Measurements from ENCODE around the gene CXCL13. TPM values are rescaled to one million over a fixed set of nuclear protein-coding genes. Genes with fewer than 3 reads are reported as not detected.
"Not testable (repeated sequence)": the region's sequence is repeated elsewhere in the genome, so short reads cannot be mapped to it uniquely, and the experiment has no call there.

CXCL13 gene
- total RNA-seq, 3 donors from 2014 or later (not counting 1 experiment from before 2014, with no cell fraction given): not detected

GRCh38 chr4:77636902-77637301, 31.3 kb downstream of the CXCL13 start:
- Mint-ChIP-seq H3K4me3 (no peak overlapping the region), H3K27me3 (ENCODE audit: low read depth in 2 of 2) (peaks cover 0 to 2% of the 10 kb centered on the region in 2 donors), H3K4me1 (no peaks in the 10 kb centered on the region), H3K36me3 (no peaks in the 10 kb centered on the region), H3K9me3 (no peaks in the 10 kb centered on the region), H3K27ac (no peak overlapping the region)
- Histone ChIP-seq H3K4me1 (ENCODE audit: control insufficient read depth, insufficient read depth, low read length) (no peaks in the 10 kb centered on the region), H3K27me3 (ENCODE audit: control insufficient read depth, insufficient read depth, low read length) (no peaks in the 10 kb centered on the region), H3K27ac (ENCODE audit: low read length) (no peak overlapping the region), H3K36me3 (ENCODE audit: control insufficient read depth, insufficient read depth, low read length) (no peaks in the 10 kb centered on the region), H3K4me3 (ENCODE audit: low read length) (no peak overlapping the region), H3K9me3 (ENCODE audit: control insufficient read depth, insufficient read depth, low read length) (no peaks in the 10 kb centered on the region)
- no peak for TF ChIP-seq CTCF (IDR thresholded peaks at IDR 0.05)
- intact Hi-C loops (cut with micrococcal nuclease): no loop called here
- DNase-seq (no peak), ATAC-seq (no peak)
- WGBS (ENCODE audit: insufficient coverage): 85% methylated on average over 2 of the region's 3 CpGs

GRCh38 chr4:77644069-77644468, 38.4 kb downstream of the CXCL13 start:
- intact Hi-C loops (cut with micrococcal nuclease); H3K4me1 Mint-ChIP-seq; H3K4me1 ChIP-seq (ENCODE audit: control insufficient read depth, insufficient read depth, low read length); H3K4me3 ChIP-seq (ENCODE audit: low read length); H3K27ac Mint-ChIP-seq; H3K9me3 ChIP-seq (ENCODE audit: control insufficient read depth, insufficient read depth, low read length); H3K27me3 ChIP-seq (ENCODE audit: control insufficient read depth, insufficient read depth, low read length); H3K27ac ChIP-seq (ENCODE audit: low read length); H3K4me3 Mint-ChIP-seq; DNase-seq; H3K36me3 ChIP-seq (ENCODE audit: control insufficient read depth, insufficient read depth, low read length); ATAC-seq: not testable (repeated sequence)
- H3K36me3 Mint-ChIP-seq: peaks cover 24% of the 10 kb centered on the region
- H3K27me3 Mint-ChIP-seq (ENCODE audit: low read depth in 2 of 2): peaks cover 8 to 13% of the 10 kb centered on the region in 2 donors
- H3K9me3 Mint-ChIP-seq: peaks cover 13 to 17% of the 10 kb centered on the region in 2 donors
- WGBS (ENCODE audit: insufficient coverage): no CpG with 5 or more reads among the region's 1 CpG

GRCh38 chr4:77650787-77651186, 45.2 kb downstream of the CXCL13 start:
- no peak overlapping the region for H3K27ac ChIP-seq (ENCODE audit: low read length)
- H3K4me3 ChIP-seq (ENCODE audit: low read length): no peak overlapping the region
- H3K27ac Mint-ChIP-seq: no peak overlapping the region
- H3K9me3 ChIP-seq (ENCODE audit: control insufficient read depth, insufficient read depth, low read length): no peaks in the 10 kb centered on the region
- intact Hi-C loops (cut with micrococcal nuclease): no loop called here
- WGBS (ENCODE audit: insufficient coverage): no CpG with 5 or more reads among the region's 1 CpG
- no peak overlapping the region for H3K4me3 Mint-ChIP-seq
- H3K36me3 ChIP-seq (ENCODE audit: control insufficient read depth, insufficient read depth, low read length): no peaks in the 10 kb centered on the region
- H3K36me3 Mint-ChIP-seq: peaks cover 11% of the 10 kb centered on the region
- peaks cover 0 to 5% of the 10 kb centered on the region in 2 donors for H3K27me3 Mint-ChIP-seq (ENCODE audit: low read depth in 2 of 2)
- H3K9me3 Mint-ChIP-seq: peaks cover 3 to 5% of the 10 kb centered on the region in 2 donors
- no peak for TF ChIP-seq CTCF (IDR thresholded peaks at IDR 0.05)
- H3K4me1 ChIP-seq (ENCODE audit: control insufficient read depth, insufficient read depth, low read length): no peaks in the 10 kb centered on the region
- no peaks in the 10 kb centered on the region for H3K27me3 ChIP-seq (ENCODE audit: control insufficient read depth, insufficient read depth, low read length)
- H3K4me1 Mint-ChIP-seq: no peaks in the 10 kb centered on the region
- no peak for DNase-seq
- no peak for ATAC-seq

GRCh38 chr4:77651820-77652219, 46.2 kb downstream of the CXCL13 start:
- DNase-seq: no peak
- H3K9me3 Mint-ChIP-seq: peaks cover 2% of the 10 kb centered on the region in 2 donors
- Histone ChIP-seq H3K27ac (ENCODE audit: low read length) (no peak overlapping the region), H3K27me3 (ENCODE audit: control insufficient read depth, insufficient read depth, low read length) (no peaks in the 10 kb centered on the region), H3K4me3 (ENCODE audit: low read length) (no peak overlapping the region), H3K9me3 (ENCODE audit: control insufficient read depth, insufficient read depth, low read length) (no peaks in the 10 kb centered on the region), H3K4me1 (ENCODE audit: control insufficient read depth, insufficient read depth, low read length) (no peaks in the 10 kb centered on the region), H3K36me3 (ENCODE audit: control insufficient read depth, insufficient read depth, low read length) (no peaks in the 10 kb centered on the region)
- TF ChIP-seq CTCF (IDR thresholded peaks at IDR 0.05): no peak
- no peaks in the 10 kb centered on the region for H3K4me1 Mint-ChIP-seq
- intact Hi-C loops (cut with micrococcal nuclease): no loop called here
- ATAC-seq: no peak
- H3K36me3 Mint-ChIP-seq: peaks cover under 1% of the 10 kb centered on the region
- no peak overlapping the region for H3K27ac Mint-ChIP-seq
- H3K4me3 Mint-ChIP-seq: no peak overlapping the region
- peaks cover 0 to 9% of the 10 kb centered on the region in 2 donors for H3K27me3 Mint-ChIP-seq (ENCODE audit: low read depth in 2 of 2)
